Measurements from ENCODE around the gene WDR37. TPM values are rescaled to one million over a fixed set of nuclear protein-coding genes. Genes with fewer than 3 reads are reported as not detected.
"Not testable (repeated sequence)": the region's sequence is repeated elsewhere in the genome, so short reads cannot be mapped to it uniquely, and the experiment has no call there.

The WDR37 gene
- total RNA-seq, 4 donors from 2014 or later: 11.4 to 30.3 (median 17.4) TPM

DNA sequence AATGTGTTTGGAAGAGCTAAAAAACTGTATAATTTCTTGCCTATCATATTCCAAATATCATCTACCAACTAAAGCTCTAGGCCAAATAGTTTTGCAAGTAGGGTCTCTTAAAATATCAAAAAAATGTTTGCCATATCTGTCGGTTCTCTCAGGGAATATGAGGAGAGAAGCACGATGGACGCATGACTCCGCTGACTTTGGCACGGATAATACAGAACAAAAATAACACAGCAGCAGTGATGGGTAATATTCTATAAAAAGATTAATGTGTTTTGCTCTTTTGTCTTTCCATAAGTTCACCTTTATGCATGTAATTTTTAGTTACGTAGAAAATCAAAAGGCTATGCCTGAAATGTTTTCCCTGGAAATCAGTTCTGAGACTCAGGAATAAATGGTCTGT is 29.6 kb upstream of the WDR37 start:
- TF ChIP-seq, protein P1, sequence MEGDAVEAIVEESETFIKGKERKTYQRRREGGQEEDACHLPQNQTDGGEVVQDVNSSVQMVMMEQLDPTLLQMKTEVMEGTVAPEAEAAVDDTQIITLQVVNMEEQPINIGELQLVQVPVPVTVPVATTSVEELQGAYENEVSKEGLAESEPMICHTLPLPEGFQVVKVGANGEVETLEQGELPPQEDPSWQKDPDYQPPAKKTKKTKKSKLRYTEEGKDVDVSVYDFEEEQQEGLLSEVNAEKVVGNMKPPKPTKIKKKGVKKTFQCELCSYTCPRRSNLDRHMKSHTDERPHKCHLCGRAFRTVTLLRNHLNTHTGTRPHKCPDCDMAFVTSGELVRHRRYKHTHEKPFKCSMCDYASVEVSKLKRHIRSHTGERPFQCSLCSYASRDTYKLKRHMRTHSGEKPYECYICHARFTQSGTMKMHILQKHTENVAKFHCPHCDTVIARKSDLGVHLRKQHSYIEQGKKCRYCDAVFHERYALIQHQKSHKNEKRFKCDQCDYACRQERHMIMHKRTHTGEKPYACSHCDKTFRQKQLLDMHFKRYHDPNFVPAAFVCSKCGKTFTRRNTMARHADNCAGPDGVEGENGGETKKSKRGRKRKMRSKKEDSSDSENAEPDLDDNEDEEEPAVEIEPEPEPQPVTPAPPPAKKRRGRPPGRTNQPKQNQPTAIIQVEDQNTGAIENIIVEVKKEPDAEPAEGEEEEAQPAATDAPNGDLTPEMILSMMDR (IDR thresholded peaks at IDR 0.05): no peak
- no peak for ATAC-seq (ENCODE audit: low FRiP score)

DNA sequence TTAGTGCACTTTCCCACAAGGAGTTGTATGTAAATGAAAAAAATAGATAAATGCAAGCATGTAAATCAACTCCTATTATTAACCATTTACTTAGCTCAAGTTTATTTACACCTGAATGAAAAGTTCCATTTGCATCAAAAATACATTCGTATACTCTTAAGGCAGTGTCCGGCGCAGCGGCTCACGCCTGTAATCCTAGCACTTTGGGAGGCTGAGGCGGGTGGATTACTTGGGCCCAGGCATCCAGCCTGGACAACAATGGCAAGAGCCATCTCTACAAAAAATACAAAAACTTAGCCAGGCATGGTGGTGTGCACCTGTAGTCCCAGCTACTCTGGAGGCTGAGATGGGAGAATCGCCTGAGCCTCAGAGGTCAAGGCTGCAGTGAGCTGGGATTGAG is 26.3 kb upstream of the WDR37 start:
- ATAC-seq (ENCODE audit: low FRiP score) (no peak), DNase-seq (ENCODE audit: low spot score) (no peak)
- TF ChIP-seq, protein P1 (IDR thresholded peaks at IDR 0.05): no peak

More for the DNA sequence above, 29.6 kb upstream of the WDR37 start:
- no peak for DNase-seq (ENCODE audit: low spot score)

GRCh38 chr10:1033601-1034000 is 22.6 kb upstream of the WDR37 start:
- ATAC-seq (ENCODE audit: low FRiP score) (no peak), DNase-seq (ENCODE audit: low spot score) (no peak)
- TF ChIP-seq, protein P1 (IDR thresholded peaks at IDR 0.05): no peak

GRCh38 chr10:1034758-1035157 is 21.4 kb upstream of the WDR37 start:
- TF ChIP-seq, protein P1 (IDR thresholded peaks at IDR 0.05): no peak
- ATAC-seq (ENCODE audit: low FRiP score) (no peak), DNase-seq (ENCODE audit: low spot score) (no peak)

GRCh38 chr10:1035201-1035600 is 21.0 kb upstream of the WDR37 start:
- TF ChIP-seq, protein P1 (IDR thresholded peaks at IDR 0.05): no peak
- ATAC-seq (ENCODE audit: low FRiP score): no peak

GRCh38 chr10:1036341-1036791 is 19.8 kb upstream of the WDR37 start:
- ATAC-seq (ENCODE audit: low FRiP score): no peak
- no peak for DNase-seq (ENCODE audit: low spot score)
- TF ChIP-seq, protein P1 (IDR thresholded peaks at IDR 0.05): no peak

More at GRCh38 chr10:1035201-1035600, 21.0 kb upstream of the WDR37 start:
- DNase-seq (ENCODE audit: low spot score): no peak

GRCh38 chr10:1037098-1037497 is 19.1 kb upstream of the WDR37 start:
- ATAC-seq (ENCODE audit: low FRiP score) (no peak), DNase-seq (ENCODE audit: low spot score) (no peak)
- TF ChIP-seq, protein P1 (IDR thresholded peaks at IDR 0.05): no peak

- not testable (repeated sequence) for DNase-seq (ENCODE audit: low spot score); ATAC-seq (ENCODE audit: low FRiP score)
Measured at GRCh38 chr10:1038769-1039168, 17.4 kb upstream of the WDR37 start.
